GM18505 (cell line): ENCODE data around the gene AGAP1.

Experiments
- ATAC-seq: cut with Tn5 transposase; IDR thresholded peaks from one replicate; pipeline ENCODE4 v1.9.1; 2021; ENCODE audit not compliant: unreplicated experiment
- POLR2A ChIP-seq: IDR thresholded peaks from 4 replicates; pipeline ENCODE4 v1.6.1; 2011; ENCODE audit warnings: borderline replicate concordance; ENCODE audit not compliant: insufficient read depth, insufficient read length; ENCODE audit errors: extremely low read depth

The AGAP1 gene

GRCh38 chr2:235647264-235647663, 153.4 kb downstream of the AGAP1 start:
- TF ChIP-seq POLR2A: no peak
- no peak for ATAC-seq

GRCh38 chr2:235647877-235648276, 154.0 kb downstream of the AGAP1 start:
- TF ChIP-seq POLR2A: no peak
- no peak for ATAC-seq

- ATAC-seq: no peak
- no peak for TF ChIP-seq POLR2A
Observed at GRCh38 chr2:235649418-235649817, 155.6 kb downstream of the AGAP1 start.

GRCh38 chr2:235651643-235652042, 157.8 kb downstream of the AGAP1 start:
- TF ChIP-seq POLR2A: no peak
- ATAC-seq: no peak

- no peak for TF ChIP-seq POLR2A
- ATAC-seq: no peak
Observed at GRCh38 chr2:235654103-235654813, 160.4 kb downstream of the AGAP1 start.

GRCh38 chr2:235658351-235659174, 164.7 kb downstream of the AGAP1 start:
- ATAC-seq: no peak
- TF ChIP-seq POLR2A: no peak

- ATAC-seq: no peak
- no peak for TF ChIP-seq POLR2A
Observed at GRCh38 chr2:235659767-235660322, 166.0 kb downstream of the AGAP1 start.

- no peak for TF ChIP-seq POLR2A
- no peak for ATAC-seq
Observed at GRCh38 chr2:235660484-235661082, 166.7 kb downstream of the AGAP1 start.

GRCh38 chr2:235661167-235661937, 167.5 kb downstream of the AGAP1 start:
- ATAC-seq: no peak
- TF ChIP-seq POLR2A: no peak

- no peak for ATAC-seq
- TF ChIP-seq POLR2A: no peak
Observed at GRCh38 chr2:235661952-235662351, 168.1 kb downstream of the AGAP1 start.

- ATAC-seq: no peak
- TF ChIP-seq POLR2A: no peak
Observed at GRCh38 chr2:235663875-235664274, 170.0 kb downstream of the AGAP1 start.

- TF ChIP-seq POLR2A: no peak
- no peak for ATAC-seq
Observed at GRCh38 chr2:235665661-235666212, 171.9 kb downstream of the AGAP1 start.
